Panc1 (cell line): ENCODE data around the gene COL6A1.

Experiments used
- SIN3A ChIP-seq: IDR thresholded peaks from 2 replicates; pipeline ENCODE4 v1.6.1; 2012; ENCODE audit warnings: low read depth, mild to moderate bottlenecking, low read length, moderate library complexity, borderline replicate concordance; ENCODE audit not compliant: insufficient read depth
- TF ChIP-seq, protein P1 (sequence below): fragments of 450-650 bp; IDR thresholded peaks from 2 replicates; pipeline ENCODE4 v1.5.1; 2017; ENCODE audit warnings: mild to moderate bottlenecking

DNA sequence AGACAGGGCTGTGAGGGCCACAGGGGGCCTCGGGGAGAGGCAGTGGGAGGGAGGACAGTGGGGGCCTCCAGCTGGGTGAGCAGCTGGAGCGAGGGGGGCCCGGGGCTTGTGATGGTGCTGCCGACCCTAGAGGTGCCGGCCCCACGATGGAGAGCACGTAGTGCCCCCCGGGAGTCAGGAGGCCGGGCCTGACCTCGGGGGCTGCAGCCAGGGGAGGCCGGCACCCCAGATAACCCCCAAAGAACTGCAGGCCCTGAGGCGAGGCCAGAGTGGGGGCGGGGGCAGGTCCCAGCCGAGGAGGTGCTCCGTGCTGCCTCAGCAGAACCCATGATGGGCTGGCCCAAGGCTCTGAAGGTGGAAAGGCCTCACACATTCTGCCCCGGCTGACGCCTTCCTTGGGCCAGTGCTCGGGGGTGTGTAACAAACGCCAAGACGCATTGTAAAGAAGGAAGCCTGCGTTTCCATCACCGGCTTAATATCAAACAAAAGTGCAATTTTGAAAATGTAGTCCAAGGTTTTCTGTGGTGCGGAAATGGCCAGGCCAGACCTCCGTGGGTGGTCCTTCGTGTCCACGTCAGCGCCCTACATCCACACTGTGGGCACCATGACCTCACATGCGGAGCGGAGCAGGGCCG is 55.2 kb downstream of the COL6A1 start:
- TF ChIP-seq, protein P1, sequence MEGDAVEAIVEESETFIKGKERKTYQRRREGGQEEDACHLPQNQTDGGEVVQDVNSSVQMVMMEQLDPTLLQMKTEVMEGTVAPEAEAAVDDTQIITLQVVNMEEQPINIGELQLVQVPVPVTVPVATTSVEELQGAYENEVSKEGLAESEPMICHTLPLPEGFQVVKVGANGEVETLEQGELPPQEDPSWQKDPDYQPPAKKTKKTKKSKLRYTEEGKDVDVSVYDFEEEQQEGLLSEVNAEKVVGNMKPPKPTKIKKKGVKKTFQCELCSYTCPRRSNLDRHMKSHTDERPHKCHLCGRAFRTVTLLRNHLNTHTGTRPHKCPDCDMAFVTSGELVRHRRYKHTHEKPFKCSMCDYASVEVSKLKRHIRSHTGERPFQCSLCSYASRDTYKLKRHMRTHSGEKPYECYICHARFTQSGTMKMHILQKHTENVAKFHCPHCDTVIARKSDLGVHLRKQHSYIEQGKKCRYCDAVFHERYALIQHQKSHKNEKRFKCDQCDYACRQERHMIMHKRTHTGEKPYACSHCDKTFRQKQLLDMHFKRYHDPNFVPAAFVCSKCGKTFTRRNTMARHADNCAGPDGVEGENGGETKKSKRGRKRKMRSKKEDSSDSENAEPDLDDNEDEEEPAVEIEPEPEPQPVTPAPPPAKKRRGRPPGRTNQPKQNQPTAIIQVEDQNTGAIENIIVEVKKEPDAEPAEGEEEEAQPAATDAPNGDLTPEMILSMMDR: no peak
- no peak for TF ChIP-seq SIN3A
